Tibial nerve (tissue), 4 donors: ENCODE measurements around the gene TARBP2. TPM values are rescaled to one million over a fixed set of nuclear protein-coding genes. Genes with fewer than 3 reads are reported as not detected.

ENCODE experiments used
- DNase-seq, 2 donors: peaks; one replicate each; pipeline ENCODE4 v3.0.0-alpha.2; 2019; ENCODE audit warnings: low spot score in 2 of 2
- H3K27ac ChIP-seq, 4 donors: fragments of 200-600 bp; sonication (generic) in 3 of 4; one replicate each; pipeline ENCODE4 v1.5.1; 2017 to 2019; ENCODE audit warnings: mild to moderate bottlenecking in 1 of 4
- H3K27me3 ChIP-seq, 2 donors: fragments of 200-600 bp; sonication (generic) in 1 of 2; one replicate each; pipeline versions ENCODE4 v1.5.1 to v1.6.0; 2017 to 2019
- H3K36me3 ChIP-seq, 3 donors: fragments of 200-600 bp; sonication (generic); one replicate each; pipeline ENCODE4 v1.5.1; 2018 to 2019
- H3K4me1 ChIP-seq, 4 donors: fragments of 200-600 bp; sonication (generic) in 3 of 4; one replicate each; pipeline ENCODE4 v1.5.1; 2017 to 2019
- H3K4me3 ChIP-seq, 4 donors: fragments of 200-600 bp; sonication (generic) in 3 of 4; one replicate each; pipeline ENCODE4 v1.5.1; 2017 to 2019; ENCODE audit warnings: mild to moderate bottlenecking in 1 of 4, moderate library complexity in 1 of 4
- H3K9me3 ChIP-seq, 4 donors: fragments of 200-600 bp; sonication (generic) in 3 of 4; one replicate each; pipeline ENCODE4 v1.5.1; 2017 to 2019
- EP300 ChIP-seq, 2 donors: sonication (generic); formaldehyde crosslinking; IDR thresholded peaks; one replicate each; pipeline ENCODE4 v1.6.1; 2017; ENCODE audit warnings: antibody characterized with exemption in 2 of 2, mild to moderate bottlenecking in 1 of 2
- POLR2A ChIP-seq, 2 donors: fragments of 450-650 bp; IDR thresholded peaks; one replicate each; pipeline ENCODE4 v1.6.1; 2017; ENCODE audit warnings: antibody characterized with exemption in 2 of 2, mild to moderate bottlenecking in 2 of 2, moderate library complexity in 2 of 2
- WGBS, 2 donors: methylation state at CpG; one replicate each; pipeline ENCODE4 v1.1.5; 2018; 5-methylcytosine and 5-hydroxymethylcytosine counted together
- total RNA-seq, 4 donors: library from RNA; depleted of rRNA; stranded (reverse); fragments of >200 nt; gene quantifications; one replicate each; pipeline ENCODE4 v1.1.0, GENCODE V29; 2016
- TF ChIP-seq, protein P1 (sequence below), 5 experiments: fragments of 200-600 bp in 3 of 5; fragments of 450-650 bp in 2 of 5; sonication (generic) in 3 of 5; IDR thresholded peaks; one replicate each; pipeline ENCODE4 v1.5.1; 2016 to 2019; ENCODE audit warnings: antibody characterized with exemption in 5 of 5, mild to moderate bottlenecking in 3 of 5, moderate library complexity in 2 of 5

Gene TARBP2
- total RNA-seq, 4 donors from 2014 or later, result 25.3 to 56.4 (median 36.1) TPM

DNA sequence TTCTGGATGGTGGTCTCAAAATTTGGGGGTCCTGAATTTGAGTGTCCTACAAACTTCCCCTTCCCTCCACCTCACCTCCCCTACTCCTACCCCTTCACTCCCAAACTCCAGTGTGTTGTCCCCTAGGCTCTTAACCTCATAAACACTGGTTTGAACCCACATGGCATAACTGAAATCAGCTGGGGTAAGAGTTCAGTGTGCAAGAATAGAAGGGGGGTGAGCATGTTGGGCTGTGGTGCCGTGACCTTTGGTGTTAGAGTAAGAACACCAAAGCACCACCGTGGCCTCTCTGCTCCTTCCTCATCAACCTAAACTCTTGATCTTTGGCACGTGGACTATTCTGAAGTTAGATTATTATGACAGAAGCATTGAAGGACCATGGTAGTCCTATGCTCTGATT lies 38.1 kb upstream of the TARBP2 start:
- Histone ChIP-seq H3K27ac (no peak overlapping the region), H3K36me3 (peaks cover 19 to 100% (median 86%) of the 10 kb centered on the region in 3 donors), H3K9me3 (no peaks in the 10 kb centered on the region), H3K4me1 (peaks cover 0 to 58% (median 2%) of the 10 kb centered on the region in 4 donors), H3K4me3 (no peak overlapping the region), H3K27me3 (no peaks in the 10 kb centered on the region)
- 72 to 78% methylated on average over 3 of the region's 3 CpGs for WGBS, 2 donors
- no peak for DNase-seq
- TF ChIP-seq, protein P1, sequence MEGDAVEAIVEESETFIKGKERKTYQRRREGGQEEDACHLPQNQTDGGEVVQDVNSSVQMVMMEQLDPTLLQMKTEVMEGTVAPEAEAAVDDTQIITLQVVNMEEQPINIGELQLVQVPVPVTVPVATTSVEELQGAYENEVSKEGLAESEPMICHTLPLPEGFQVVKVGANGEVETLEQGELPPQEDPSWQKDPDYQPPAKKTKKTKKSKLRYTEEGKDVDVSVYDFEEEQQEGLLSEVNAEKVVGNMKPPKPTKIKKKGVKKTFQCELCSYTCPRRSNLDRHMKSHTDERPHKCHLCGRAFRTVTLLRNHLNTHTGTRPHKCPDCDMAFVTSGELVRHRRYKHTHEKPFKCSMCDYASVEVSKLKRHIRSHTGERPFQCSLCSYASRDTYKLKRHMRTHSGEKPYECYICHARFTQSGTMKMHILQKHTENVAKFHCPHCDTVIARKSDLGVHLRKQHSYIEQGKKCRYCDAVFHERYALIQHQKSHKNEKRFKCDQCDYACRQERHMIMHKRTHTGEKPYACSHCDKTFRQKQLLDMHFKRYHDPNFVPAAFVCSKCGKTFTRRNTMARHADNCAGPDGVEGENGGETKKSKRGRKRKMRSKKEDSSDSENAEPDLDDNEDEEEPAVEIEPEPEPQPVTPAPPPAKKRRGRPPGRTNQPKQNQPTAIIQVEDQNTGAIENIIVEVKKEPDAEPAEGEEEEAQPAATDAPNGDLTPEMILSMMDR (IDR thresholded peaks at IDR 0.05), result no peak
- TF ChIP-seq EP300 (IDR thresholded peaks at IDR 0.05) (no peak), POLR2A (IDR thresholded peaks at IDR 0.05) (no peak)

DNA sequence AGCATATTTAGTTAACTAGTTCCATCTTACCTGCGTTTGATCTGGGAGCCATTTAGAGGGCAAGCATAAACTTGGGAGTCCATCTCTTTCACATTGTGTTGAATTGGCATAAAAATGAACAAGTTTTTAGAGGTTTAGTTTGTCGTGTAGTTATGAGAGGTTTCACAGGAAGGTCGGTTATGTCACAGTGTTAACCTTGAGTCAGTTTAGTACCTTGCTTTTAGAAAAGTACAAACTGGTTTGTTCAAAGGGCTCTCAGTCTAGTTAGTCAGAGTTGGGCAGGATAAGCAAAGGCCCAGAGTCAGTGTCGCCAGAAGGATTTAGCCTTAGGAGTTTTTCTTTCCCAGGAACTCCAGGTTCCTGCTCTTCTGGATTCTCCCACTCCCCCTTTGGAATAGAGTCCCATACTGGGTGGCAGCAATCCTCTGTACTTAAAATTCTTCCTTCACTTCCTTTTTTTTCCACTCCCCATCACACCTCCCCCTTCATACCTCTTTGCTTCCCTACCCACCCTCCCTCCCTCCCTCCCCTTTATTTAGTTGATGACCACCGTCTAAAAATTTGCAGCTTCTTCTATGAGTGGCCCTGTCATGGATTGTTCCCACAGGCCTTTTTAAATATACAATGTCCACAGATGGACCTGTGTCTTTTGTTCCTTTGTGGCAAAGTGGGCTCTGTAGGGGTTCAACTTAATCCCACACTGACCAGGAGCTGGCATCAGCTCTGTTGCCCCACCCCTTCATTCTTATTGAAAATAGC lies 37.1 kb upstream of the TARBP2 start:
- TF ChIP-seq, protein P1 (IDR thresholded peaks at IDR 0.05), result no peak
- no peak for TF ChIP-seq EP300 (IDR thresholded peaks at IDR 0.05)
- TF ChIP-seq POLR2A (IDR thresholded peaks at IDR 0.05), result no peak
- no peak overlapping the region for H3K4me3 ChIP-seq
- WGBS, 2 donors, result 54 to 60% methylated on average over 5 of the region's 5 CpGs
- no peaks in the 10 kb centered on the region for H3K27me3 ChIP-seq
- no peak overlapping the region for H3K27ac ChIP-seq
- no peaks in the 10 kb centered on the region for H3K9me3 ChIP-seq
- peaks cover 0 to 58% (median 2%) of the 10 kb centered on the region in 4 donors for H3K4me1 ChIP-seq
- peaks cover 19 to 100% (median 79%) of the 10 kb centered on the region in 3 donors for H3K36me3 ChIP-seq
- no peak for DNase-seq

DNA sequence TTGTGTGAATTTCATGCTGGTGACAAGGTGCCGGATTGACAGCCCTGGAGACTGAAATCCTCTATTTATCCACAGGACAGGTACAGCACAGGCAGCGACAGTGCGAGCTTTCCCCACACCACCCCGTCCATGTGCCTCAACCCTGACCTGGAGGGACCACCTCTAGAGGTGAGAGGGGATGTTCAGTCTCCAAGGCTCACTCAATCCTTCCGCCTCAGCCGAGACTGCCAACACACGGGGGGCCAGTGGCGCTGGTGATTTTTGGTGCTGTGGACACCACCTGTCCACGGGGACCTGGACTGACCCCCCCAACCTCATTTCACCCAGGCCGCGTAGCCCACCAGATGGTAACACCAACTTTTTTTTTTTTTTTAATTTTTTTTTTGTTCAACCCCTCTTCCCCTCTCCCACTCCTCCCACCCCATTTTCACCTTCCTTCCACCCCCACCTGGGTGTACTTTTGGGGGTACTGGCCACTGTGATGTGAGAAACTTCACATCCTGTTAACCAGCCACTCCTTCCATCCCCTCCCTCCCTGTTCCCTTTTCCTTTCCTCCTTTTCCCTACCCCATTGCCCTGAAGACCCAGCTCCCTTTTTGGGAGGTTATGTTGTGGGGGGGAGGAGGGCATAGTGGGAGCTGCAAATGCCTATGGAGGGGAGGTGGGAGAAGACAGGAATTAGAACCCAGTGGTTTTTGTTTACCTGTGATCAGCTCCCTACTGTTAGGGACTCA lies 36.2 kb upstream of the TARBP2 start:
- H3K4me1 ChIP-seq, result peaks cover 0 to 55% (median 2%) of the 10 kb centered on the region in 4 donors
- H3K27ac ChIP-seq, result no peak overlapping the region
- peaks cover 17 to 100% (median 81%) of the 10 kb centered on the region in 3 donors for H3K36me3 ChIP-seq
- WGBS, 2 donors, result 89 to 93% methylated on average over 8 to 11 of the region's 11 CpGs
- H3K27me3 ChIP-seq, result no peaks in the 10 kb centered on the region
- TF ChIP-seq, protein P1 (IDR thresholded peaks at IDR 0.05), result no peak
- TF ChIP-seq EP300 (IDR thresholded peaks at IDR 0.05) (no peak), POLR2A (IDR thresholded peaks at IDR 0.05) (no peak)
- no peaks in the 10 kb centered on the region for H3K9me3 ChIP-seq
- DNase-seq, result no peak
- no peak overlapping the region for H3K4me3 ChIP-seq

DNA sequence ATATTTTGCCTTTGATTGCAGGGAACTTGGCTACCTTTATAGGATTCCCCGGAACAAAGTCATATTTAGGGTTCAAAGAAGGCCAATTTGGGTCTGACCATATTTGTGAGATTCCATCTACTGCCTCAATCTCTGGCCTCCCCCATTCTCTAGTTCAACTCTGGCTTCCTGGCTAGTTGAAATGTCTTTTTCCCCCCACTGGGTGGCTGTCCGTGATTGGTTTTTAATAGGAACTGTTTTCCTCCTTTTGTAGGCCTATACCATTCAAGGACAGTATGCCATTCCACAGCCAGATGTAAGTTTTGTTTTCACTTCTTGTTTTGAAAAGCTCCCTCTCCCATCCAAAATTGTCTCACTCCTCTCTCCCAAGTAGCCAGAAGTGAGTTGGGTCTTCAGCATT lies 35.4 kb upstream of the TARBP2 start:
- no peak overlapping the region for H3K4me3 ChIP-seq
- no peaks in the 10 kb centered on the region for H3K9me3 ChIP-seq
- no peak overlapping the region for H3K27ac ChIP-seq
- peaks cover 0 to 51% (median 2%) of the 10 kb centered on the region in 4 donors for H3K4me1 ChIP-seq
- WGBS, 2 donors, result 45 to 49% methylated on average over 2 of the region's 2 CpGs
- H3K27me3 ChIP-seq, result no peaks in the 10 kb centered on the region
- peaks cover 13 to 100% (median 79%) of the 10 kb centered on the region in 3 donors for H3K36me3 ChIP-seq
- TF ChIP-seq, protein P1 (IDR thresholded peaks at IDR 0.05), result no peak
- TF ChIP-seq POLR2A (IDR thresholded peaks at IDR 0.05), result no peak
- no peak for TF ChIP-seq EP300 (IDR thresholded peaks at IDR 0.05)
- DNase-seq, result no peak

DNA sequence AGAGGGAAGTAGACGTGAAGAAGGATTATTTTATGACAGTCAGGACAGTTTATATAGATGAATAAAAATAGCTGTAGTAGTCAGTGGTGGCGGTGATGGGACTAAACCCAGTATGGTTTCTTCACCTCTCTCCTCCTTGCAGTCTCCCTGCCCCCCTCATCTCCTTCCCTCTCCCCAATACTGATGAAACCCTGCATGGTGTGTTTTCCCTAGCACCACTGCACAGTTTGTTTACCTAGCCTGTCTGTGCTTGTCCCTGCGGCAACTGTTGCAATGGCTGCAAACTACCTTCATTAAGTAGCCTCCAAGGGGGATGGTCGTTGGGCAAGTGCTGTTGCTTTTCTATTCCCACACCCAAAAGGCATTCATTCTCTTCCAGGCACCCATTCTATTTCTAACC lies 34.4 kb upstream of the TARBP2 start:
- Histone ChIP-seq H3K36me3 (peaks cover 12 to 100% (median 76%) of the 10 kb centered on the region in 3 donors), H3K9me3 (no peaks in the 10 kb centered on the region), H3K27me3 (no peaks in the 10 kb centered on the region), H3K27ac (no peak overlapping the region), H3K4me1 (peaks cover 0 to 45% (median 0%) of the 10 kb centered on the region in 4 donors), H3K4me3 (no peak overlapping the region)
- TF ChIP-seq, protein P1 (IDR thresholded peaks at IDR 0.05), result no peak
- TF ChIP-seq EP300 (IDR thresholded peaks at IDR 0.05) (no peak), POLR2A (IDR thresholded peaks at IDR 0.05) (no peak)
- DNase-seq, result no peak
- 64 to 70% methylated on average over 4 of the region's 4 CpGs for WGBS, 2 donors
